Prostate gland (tissue), 2 donors: ENCODE data around the gene KATNB1. TPM values are rescaled to one million over a fixed set of nuclear protein-coding genes. Genes with fewer than 3 reads are reported as not detected.
"Not testable (repeated sequence)": the region's sequence is repeated elsewhere in the genome, so short reads cannot be mapped to it uniquely, and the experiment has no call there.

Experiments
- DNase-seq: peaks from one replicate; pipeline ENCODE4 v3.0.0-alpha.2; 2019; ENCODE audit warnings: low spot score
- H3K27ac ChIP-seq, 2 donors: fragments of 200-600 bp; sonication (generic); 2 replicates each; pipeline ENCODE4 v1.5.1; 2017 to 2019
- H3K27me3 ChIP-seq: fragments of 200-600 bp; sonication (generic); replicated peaks from 2 replicates; pipeline ENCODE4 v1.5.1; 2019; ENCODE audit not compliant: insufficient read depth
- H3K36me3 ChIP-seq, 2 donors: fragments of 200-600 bp; sonication (generic); 1 replicate in 1 of 2; 2 replicates in 1 of 2; pipeline versions ENCODE4 v1.5.1 to v1.8.1; 2017 to 2019
- H3K4me1 ChIP-seq: fragments of 200-600 bp; sonication (generic); replicated peaks from 2 replicates; pipeline ENCODE4 v1.5.1; 2019
- H3K4me3 ChIP-seq, 2 donors: fragments of 200-600 bp; sonication (generic); 2 replicates each; pipeline ENCODE4 v1.5.1; 2017 to 2019
- H3K9me3 ChIP-seq: fragments of 200-600 bp; sonication (generic); 2 replicates; pipeline ENCODE4 v1.5.1; 2017
- CTCF ChIP-seq, 4 experiments: fragments of 200-600 bp in 2 of 4; fragments of 450-650 bp in 2 of 4; sonication (generic) in 2 of 4; IDR thresholded peaks; 1 replicate in 3 of 4; 2 replicates in 1 of 4; pipeline ENCODE4 v1.5.1; 2016 to 2019; ENCODE audit warnings: antibody characterized with exemption in 4 of 4, mild to moderate bottlenecking in 2 of 4, moderate library complexity in 2 of 4
- POLR2A ChIP-seq: fragments of 450-650 bp; IDR thresholded peaks from one replicate; pipeline ENCODE4 v1.6.1; 2016; ENCODE audit warnings: antibody characterized with exemption, mild to moderate bottlenecking
- POLR2AphosphoS5 ChIP-seq: sonication (generic); formaldehyde crosslinking; IDR thresholded peaks from one replicate; pipeline ENCODE4 v1.6.1; 2017; ENCODE audit warnings: antibody characterized with exemption
- WGBS: methylation state at CpG from one replicate; pipeline ENCODE4 v1.1.5; 2018; 5-methylcytosine and 5-hydroxymethylcytosine counted together
- intact Hi-C: fragments of 100-400 bp; cut with DNase I; formaldehyde crosslinking; loops from one replicate; pipeline ENCODE4 v1.14.2; 2022
- total RNA-seq, 2 donors: library from RNA; depleted of rRNA; stranded (reverse); fragments of >200 nt; gene quantifications; one replicate each; pipeline ENCODE4 v1.1.0, GENCODE V29; 2016

Gene KATNB1
- total RNA-seq, 2 donors from 2014 or later = 22.7 to 30.2 TPM

GRCh38 chr16:57728336-57729181, 7.0 kb upstream of the KATNB1 start:
- TF ChIP-seq POLR2AphosphoS5 = no peak
- TF ChIP-seq POLR2A = no peak
- no peak for TF ChIP-seq CTCF (IDR thresholded peaks at IDR 0.05)
- Histone ChIP-seq H3K9me3 (no peaks in the 10 kb centered on the region), H3K27ac (no peak overlapping the region), H3K4me3 (no peak overlapping the region), H3K4me1 (no peaks in the 10 kb centered on the region), H3K27me3 (no peaks in the 10 kb centered on the region), H3K36me3 (no peaks in the 10 kb centered on the region)
- no peak for DNase-seq
- intact Hi-C loops = no loop called here
- 95% methylated on average over 13 of the region's 14 CpGs for WGBS

GRCh38 chr16:57729182-57729484, 6.4 kb upstream of the KATNB1 start:
- Histone ChIP-seq H3K4me3 (no peak overlapping the region), H3K27me3 (no peaks in the 10 kb centered on the region), H3K36me3 (no peaks in the 10 kb centered on the region), H3K27ac (no peak overlapping the region), H3K4me1 (no peaks in the 10 kb centered on the region), H3K9me3 (no peaks in the 10 kb centered on the region)
- no peak for DNase-seq
- WGBS = 97% methylated on average over 1 of the region's 1 CpG
- TF ChIP-seq POLR2A (no peak), POLR2AphosphoS5 (no peak), CTCF (IDR thresholded peaks at IDR 0.05) (no peak)
- intact Hi-C loops = no loop called here

GRCh38 chr16:57729852-57730251, 5.7 kb upstream of the KATNB1 start:
- H3K4me3 ChIP-seq, H3K4me1 ChIP-seq, intact Hi-C loops, H3K36me3 ChIP-seq, DNase-seq, H3K9me3 ChIP-seq, H3K27me3 ChIP-seq, H3K27ac ChIP-seq: not testable (repeated sequence)
- WGBS = 92% methylated on average over 6 of the region's 6 CpGs

- Histone ChIP-seq H3K9me3 (no peaks in the 10 kb centered on the region), H3K27me3 (no peaks in the 10 kb centered on the region), H3K4me3 (no peak overlapping the region), H3K27ac (no peak overlapping the region), H3K4me1 (no peaks in the 10 kb centered on the region), H3K36me3 (no peaks in the 10 kb centered on the region)
- TF ChIP-seq CTCF (IDR thresholded peaks at IDR 0.05) (no peak), POLR2AphosphoS5 (no peak), POLR2A (no peak)
- no peak for DNase-seq
- WGBS = 65% methylated on average over 13 of the region's 13 CpGs
- intact Hi-C loops = no loop called here
Observed at GRCh38 chr16:57730771-57731730, 4.5 kb upstream of the KATNB1 start.

- no peak overlapping the region for H3K4me3 ChIP-seq
- H3K4me1 ChIP-seq = peaks cover 2% of the 10 kb centered on the region
- WGBS = 58% methylated on average over 2 of the region's 2 CpGs
- H3K27me3 ChIP-seq = no peaks in the 10 kb centered on the region
- no peak for TF ChIP-seq POLR2A
- DNase-seq = no peak
- no peaks in the 10 kb centered on the region for H3K9me3 ChIP-seq
- intact Hi-C loops = no loop called here
- H3K27ac ChIP-seq = no peak overlapping the region
- no peaks in the 10 kb centered on the region for H3K36me3 ChIP-seq
Observed at GRCh38 chr16:57732037-57732436, 3.5 kb upstream of the KATNB1 start.
